Choroid plexus epithelial cell (primary cell): ENCODE results near the gene VCP.

Experiments used
- DNase-seq: peaks from one replicate; pipeline ENCODE4 v3.0.0-alpha.2; 2010; ENCODE audit warnings: low read depth
- H3K4me3 ChIP-seq: 2 replicates; pipeline ENCODE4 v1.5.1; 2011; ENCODE audit warnings: low read depth, mild to moderate bottlenecking, control low read depth, low read length, moderate library complexity
- CTCF ChIP-seq: conservative IDR thresholded peaks from 2 replicates; pipeline ENCODE4 v1.5.1; 2011; ENCODE audit warnings: low read depth, mild to moderate bottlenecking, control low read depth, inconsistent platforms, low read length, moderate library complexity

The VCP gene

GRCh38 chr9:35102769-35103659 lies 30.6 kb upstream of the VCP start, which contains the start of gene STOML2:
STOML2 (minus strand) TSS chr9:35103131; CDS start chr9:35103094, 37 bp downstream.
- peak within 1 kb of the TSS; percentile 70 for H3K4me3 ChIP-seq
- peak; percentile 7 for TF ChIP-seq CTCF
- DNase-seq: peak; percentile 99

GRCh38 chr9:35102465-35102768 lies 30.0 kb upstream of the VCP start:
- DNase-seq: peak; percentile 34
- TF ChIP-seq CTCF: no peak
- peak overlapping the region; percentile 70 for H3K4me3 ChIP-seq

GRCh38 chr9:35097573-35097972 lies 25.1 kb upstream of the VCP start:
- no peak overlapping the region for H3K4me3 ChIP-seq
- TF ChIP-seq CTCF: no peak
- DNase-seq: no peak

- TF ChIP-seq CTCF: peak; percentile 84
- peak within 1 kb of the TSS; percentile 100 for H3K4me3 ChIP-seq
- peak; percentile 86 for DNase-seq
Observed at GRCh38 chr9:35096035-35096849, 23.8 kb upstream of the VCP start, which contains the start of gene PIGO. PIGO (minus strand) TSS chr9:35096591; CDS start chr9:35095565, 1,026 bp downstream.

- TF ChIP-seq CTCF: no peak
- no peak overlapping the region for H3K4me3 ChIP-seq
Observed at GRCh38 chr9:35091536-35091935, 19.1 kb upstream of the VCP start.

GRCh38 chr9:35089434-35089833 lies 17.0 kb upstream of the VCP start:
- no peak for DNase-seq

More at GRCh38 chr9:35091536-35091935, 19.1 kb upstream of the VCP start:
- no peak for DNase-seq

More at GRCh38 chr9:35089434-35089833, 17.0 kb upstream of the VCP start:
- TF ChIP-seq CTCF: no peak
- H3K4me3 ChIP-seq: no peak overlapping the region
